ENCODE results near the gene GTF3C1.

DNA sequence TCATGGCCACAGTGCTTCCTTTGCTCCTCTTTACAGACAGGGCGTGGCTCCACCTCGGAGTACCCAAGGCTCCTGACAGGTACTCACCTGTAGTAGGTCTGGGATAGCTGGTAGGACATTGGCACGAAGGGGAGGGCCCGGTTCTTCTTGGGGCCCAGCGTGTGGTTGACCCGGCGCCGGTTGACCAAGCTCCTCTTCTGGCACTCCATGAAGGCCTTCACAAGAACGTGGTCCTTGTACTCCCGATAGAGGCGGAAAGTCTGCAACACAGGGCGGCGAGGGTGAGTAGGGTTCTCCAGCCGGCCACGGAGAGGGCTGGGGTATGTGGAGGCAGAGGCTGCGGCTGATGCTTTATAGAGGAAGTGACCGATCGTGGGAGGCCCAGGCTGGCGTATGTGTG lies 78.1 kb downstream of the GTF3C1 start:
- TF ChIP-seq POLR2A (IDR thresholded peaks at IDR 0.05): no peak
- TF ChIP-seq, protein P1, sequence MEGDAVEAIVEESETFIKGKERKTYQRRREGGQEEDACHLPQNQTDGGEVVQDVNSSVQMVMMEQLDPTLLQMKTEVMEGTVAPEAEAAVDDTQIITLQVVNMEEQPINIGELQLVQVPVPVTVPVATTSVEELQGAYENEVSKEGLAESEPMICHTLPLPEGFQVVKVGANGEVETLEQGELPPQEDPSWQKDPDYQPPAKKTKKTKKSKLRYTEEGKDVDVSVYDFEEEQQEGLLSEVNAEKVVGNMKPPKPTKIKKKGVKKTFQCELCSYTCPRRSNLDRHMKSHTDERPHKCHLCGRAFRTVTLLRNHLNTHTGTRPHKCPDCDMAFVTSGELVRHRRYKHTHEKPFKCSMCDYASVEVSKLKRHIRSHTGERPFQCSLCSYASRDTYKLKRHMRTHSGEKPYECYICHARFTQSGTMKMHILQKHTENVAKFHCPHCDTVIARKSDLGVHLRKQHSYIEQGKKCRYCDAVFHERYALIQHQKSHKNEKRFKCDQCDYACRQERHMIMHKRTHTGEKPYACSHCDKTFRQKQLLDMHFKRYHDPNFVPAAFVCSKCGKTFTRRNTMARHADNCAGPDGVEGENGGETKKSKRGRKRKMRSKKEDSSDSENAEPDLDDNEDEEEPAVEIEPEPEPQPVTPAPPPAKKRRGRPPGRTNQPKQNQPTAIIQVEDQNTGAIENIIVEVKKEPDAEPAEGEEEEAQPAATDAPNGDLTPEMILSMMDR (IDR thresholded peaks at IDR 0.05): no peak

Data from adrenal gland (tissue), 5 donors.